Subcutaneous adipose tissue (tissue), 4 donors: ENCODE results near the gene TINAG. TPM values are rescaled to one million over a fixed set of nuclear protein-coding genes. Genes with fewer than 3 reads are reported as not detected.

Experiments used
- total RNA-seq, 4 donors: library from RNA; depleted of rRNA; stranded (reverse); fragments of >200 nt; gene quantifications; one replicate each; pipeline ENCODE4 v1.1.0, GENCODE V29; 2016
- TF ChIP-seq, protein P1 (sequence below): fragments of 450-650 bp; IDR thresholded peaks from one replicate; pipeline ENCODE4 v1.5.1; 2016; ENCODE audit warnings: low read depth, mild to moderate bottlenecking, control low read depth, antibody characterized with exemption, moderate library complexity

Gene TINAG
- total RNA-seq, 4 donors from 2014 or later, result not detected

DNA sequence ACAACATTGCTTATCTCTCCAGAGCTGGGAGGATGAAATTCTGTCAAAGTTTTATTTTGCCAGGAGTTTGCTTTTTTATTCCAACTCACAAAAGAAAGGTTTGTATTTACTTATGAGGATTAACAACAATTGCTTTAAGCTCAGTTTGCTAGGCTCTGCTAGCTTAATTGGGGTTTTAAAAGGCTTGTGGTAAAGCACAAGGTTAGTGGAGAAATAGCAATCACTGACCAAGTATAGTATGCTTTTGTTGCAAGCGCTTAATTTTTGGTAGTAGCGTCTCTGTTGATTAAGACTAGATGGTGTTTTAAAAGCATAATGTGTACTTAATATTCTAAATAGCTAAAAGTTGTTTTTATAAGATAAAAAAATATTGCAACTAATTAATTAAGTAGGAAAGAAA lies 45.7 kb downstream of the TINAG start:
- TF ChIP-seq, protein P1, sequence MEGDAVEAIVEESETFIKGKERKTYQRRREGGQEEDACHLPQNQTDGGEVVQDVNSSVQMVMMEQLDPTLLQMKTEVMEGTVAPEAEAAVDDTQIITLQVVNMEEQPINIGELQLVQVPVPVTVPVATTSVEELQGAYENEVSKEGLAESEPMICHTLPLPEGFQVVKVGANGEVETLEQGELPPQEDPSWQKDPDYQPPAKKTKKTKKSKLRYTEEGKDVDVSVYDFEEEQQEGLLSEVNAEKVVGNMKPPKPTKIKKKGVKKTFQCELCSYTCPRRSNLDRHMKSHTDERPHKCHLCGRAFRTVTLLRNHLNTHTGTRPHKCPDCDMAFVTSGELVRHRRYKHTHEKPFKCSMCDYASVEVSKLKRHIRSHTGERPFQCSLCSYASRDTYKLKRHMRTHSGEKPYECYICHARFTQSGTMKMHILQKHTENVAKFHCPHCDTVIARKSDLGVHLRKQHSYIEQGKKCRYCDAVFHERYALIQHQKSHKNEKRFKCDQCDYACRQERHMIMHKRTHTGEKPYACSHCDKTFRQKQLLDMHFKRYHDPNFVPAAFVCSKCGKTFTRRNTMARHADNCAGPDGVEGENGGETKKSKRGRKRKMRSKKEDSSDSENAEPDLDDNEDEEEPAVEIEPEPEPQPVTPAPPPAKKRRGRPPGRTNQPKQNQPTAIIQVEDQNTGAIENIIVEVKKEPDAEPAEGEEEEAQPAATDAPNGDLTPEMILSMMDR, result no peak

DNA sequence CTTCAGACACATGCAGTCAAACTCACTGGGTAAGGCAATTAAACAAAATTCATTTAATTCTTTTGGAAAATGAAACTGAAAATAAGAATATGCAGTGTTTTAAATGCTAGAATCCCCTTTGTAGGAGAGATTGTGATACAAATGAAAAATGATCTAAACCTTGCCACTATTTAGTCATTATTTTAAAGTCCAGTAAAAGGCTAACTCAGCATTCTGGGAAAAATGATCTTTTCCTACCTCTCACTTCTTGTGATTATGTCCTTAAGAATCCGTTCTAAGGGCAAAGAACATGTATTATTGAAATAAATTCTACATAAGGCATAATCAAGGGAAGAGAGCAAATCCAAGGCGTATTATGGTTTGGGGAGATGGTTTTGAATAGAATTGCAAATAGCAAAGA lies 46.4 kb downstream of the TINAG start:
- TF ChIP-seq, protein P1, result no peak

DNA sequence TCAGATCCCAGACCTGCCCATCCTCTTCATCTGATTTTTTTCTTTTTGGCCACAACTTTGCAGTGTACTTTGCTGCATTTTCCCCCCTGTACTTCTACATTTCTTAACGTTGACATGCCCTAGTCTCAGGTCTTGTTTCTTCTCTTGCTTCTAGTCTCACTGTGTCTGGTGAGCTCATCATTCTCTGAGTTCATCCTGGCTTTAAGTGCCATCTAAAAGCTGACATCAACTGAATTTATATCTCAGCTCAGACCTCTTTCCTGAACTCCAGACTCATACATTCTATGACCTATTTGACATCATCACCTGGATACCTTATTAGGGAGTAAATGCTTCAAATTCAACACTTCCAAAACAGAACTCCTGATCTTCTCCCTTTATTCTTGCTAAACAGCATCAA lies 48.9 kb downstream of the TINAG start:
- TF ChIP-seq, protein P1, result no peak

DNA sequence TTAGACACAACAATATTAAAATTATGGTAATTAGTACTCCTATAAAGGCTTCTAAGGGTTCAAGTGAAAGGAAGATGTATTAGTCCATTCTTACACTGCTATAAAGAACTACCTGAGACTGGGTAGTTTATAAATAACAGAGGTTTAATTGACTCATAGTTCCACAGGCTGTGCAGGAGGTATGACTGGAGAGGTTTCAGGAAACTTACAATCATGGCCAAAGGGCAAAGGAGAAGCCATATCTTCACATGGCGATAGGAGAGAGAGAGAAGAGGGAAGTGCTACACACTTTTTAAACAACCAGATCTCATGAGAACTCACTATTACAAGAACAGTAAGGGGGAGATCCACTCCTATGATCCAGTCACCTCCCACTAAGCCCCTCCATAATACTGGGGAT lies 52.9 kb downstream of the TINAG start:
- TF ChIP-seq, protein P1, result no peak

DNA sequence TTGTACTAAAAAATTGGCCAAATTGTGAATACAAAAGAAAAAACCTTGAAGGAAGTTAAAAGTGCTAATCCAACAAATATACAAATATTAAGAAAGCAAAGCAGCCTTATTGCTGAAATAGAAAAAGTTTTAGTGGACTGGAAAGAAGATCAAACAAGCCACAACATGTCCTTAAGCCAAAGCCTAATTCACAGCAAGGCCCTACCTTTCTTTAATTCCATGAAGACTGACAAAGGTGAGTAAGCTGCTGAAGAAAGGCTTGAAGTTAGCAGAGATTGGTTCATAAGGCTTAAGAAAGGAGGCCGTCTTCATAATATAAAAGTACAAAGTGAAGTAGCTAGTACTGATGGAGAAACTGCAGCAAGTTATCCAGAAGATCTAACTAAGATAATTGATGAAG lies 53.5 kb downstream of the TINAG start:
- TF ChIP-seq, protein P1, result no peak

DNA sequence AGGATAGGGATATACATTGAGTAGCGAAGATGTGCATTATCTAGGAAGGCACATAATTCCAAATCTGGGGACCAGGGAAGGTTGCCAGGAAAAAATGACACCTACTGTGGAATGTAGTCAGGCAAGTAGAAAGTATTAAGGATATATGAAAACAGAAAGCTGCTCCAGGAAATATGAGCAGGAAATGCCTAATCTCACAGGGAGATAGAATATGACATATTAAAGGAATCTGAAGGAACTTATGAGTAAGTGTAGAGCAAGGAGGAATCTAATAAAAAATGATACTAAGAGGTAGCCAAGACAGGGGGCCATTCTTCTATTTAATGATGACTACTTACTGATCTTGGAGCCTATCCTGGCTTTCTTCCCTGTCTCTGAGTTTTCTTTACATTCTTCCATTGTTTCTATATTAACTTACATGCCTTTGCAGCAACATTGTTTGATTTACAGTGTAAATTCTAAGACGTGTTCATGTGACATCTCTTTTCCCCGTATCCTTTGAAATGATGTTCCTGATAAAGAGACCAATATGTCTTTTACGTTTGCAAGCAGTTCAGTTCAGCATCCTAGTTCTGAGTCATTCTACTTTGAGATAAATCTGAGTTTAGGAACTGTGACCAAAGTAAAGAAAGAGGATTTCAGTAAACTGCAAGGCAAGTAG lies 58.6 kb downstream of the TINAG start:
- TF ChIP-seq, protein P1, result no peak

DNA sequence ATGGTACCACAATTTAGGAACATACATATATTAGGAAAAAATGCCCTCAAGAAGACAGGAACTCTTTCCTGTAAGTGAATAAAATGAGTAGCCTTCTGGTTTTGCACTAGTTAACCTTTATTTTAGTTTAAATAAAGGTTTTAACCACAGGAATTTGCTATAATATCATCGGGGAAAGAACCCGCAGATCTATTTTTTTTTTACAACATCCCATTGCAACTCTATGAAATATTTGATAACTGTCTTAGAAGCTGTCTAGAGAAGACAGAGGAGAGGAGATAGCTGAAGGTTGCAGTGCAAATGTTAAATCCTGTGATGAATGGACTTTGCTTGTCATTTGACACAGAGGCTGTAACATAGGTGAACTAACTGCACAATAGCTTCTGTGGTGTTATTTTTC lies 69.5 kb downstream of the TINAG start:
- TF ChIP-seq, protein P1, result no peak
